ENCODE measurements around the gene VPS50. TPM values are rescaled to one million over a fixed set of nuclear protein-coding genes. Genes with fewer than 3 reads are reported as not detected.

The VPS50 gene
- total RNA-seq, 1 experiment from 2014 or later, result 13.6 TPM

DNA sequence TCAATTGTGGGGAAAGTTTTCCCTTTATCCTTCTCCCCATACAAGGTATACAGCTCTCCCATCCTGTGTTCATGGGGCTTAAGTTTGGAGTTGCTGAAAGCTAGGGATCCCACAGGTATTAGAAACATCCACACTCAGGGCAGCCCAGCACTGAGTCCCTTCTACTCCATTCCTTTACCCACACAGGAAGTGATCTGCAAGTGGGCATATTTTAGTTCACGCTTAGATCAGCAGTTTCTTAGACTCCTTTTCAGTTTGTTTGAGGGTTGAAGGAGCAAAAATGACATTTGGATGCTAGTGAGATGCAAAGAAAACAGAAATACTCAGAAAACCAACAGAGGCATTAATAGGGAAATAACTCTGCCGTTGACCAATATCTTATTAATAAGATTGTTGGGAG lies 134.7 kb downstream of the VPS50 start:
- H3K79me2 ChIP-seq (ENCODE audit: insufficient read depth, low read length), result no peaks in the 10 kb centered on the region
- no peaks in the 10 kb centered on the region for H3K27me3 ChIP-seq (ENCODE audit: insufficient read depth, low read length)
- H2AFZ ChIP-seq (ENCODE audit: low read length), result no peak overlapping the region

More for the DNA sequence above, 134.7 kb downstream of the VPS50 start:
- H3K4me1 ChIP-seq (ENCODE audit: insufficient read depth, low read length), result no peaks in the 10 kb centered on the region
- TF ChIP-seq, protein P1, sequence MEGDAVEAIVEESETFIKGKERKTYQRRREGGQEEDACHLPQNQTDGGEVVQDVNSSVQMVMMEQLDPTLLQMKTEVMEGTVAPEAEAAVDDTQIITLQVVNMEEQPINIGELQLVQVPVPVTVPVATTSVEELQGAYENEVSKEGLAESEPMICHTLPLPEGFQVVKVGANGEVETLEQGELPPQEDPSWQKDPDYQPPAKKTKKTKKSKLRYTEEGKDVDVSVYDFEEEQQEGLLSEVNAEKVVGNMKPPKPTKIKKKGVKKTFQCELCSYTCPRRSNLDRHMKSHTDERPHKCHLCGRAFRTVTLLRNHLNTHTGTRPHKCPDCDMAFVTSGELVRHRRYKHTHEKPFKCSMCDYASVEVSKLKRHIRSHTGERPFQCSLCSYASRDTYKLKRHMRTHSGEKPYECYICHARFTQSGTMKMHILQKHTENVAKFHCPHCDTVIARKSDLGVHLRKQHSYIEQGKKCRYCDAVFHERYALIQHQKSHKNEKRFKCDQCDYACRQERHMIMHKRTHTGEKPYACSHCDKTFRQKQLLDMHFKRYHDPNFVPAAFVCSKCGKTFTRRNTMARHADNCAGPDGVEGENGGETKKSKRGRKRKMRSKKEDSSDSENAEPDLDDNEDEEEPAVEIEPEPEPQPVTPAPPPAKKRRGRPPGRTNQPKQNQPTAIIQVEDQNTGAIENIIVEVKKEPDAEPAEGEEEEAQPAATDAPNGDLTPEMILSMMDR (conservative IDR thresholded peaks at IDR 0.05), result no peak
- Mint-ChIP-seq H3K4me3 (no peak overlapping the region), H3K27me3 (ENCODE audit: low read depth) (no peaks in the 10 kb centered on the region), H3K36me3 (ENCODE audit: insufficient read depth in 1 of 3, low read depth in 3 of 3) (peaks cover 0 to 5% (median 5%) of the 10 kb centered on the region in 3 experiments; a peak in 4 of 7 replicates), H3K9me3 (peaks cover 5 to 11% of the 10 kb centered on the region in 2 experiments; a peak in 4 of 5 replicates), H3K4me1 (no peaks in the 10 kb centered on the region; a peak in 1 of 4 replicates), H3K27ac (no peak overlapping the region)
- no peak overlapping the region for H2BK15ac ChIP-seq (ENCODE audit: low read depth, low read length)
- H3K14ac ChIP-seq (ENCODE audit: insufficient read depth, low read length), result no peak overlapping the region
- H4K91ac ChIP-seq (ENCODE audit: insufficient read length, low read depth, low read length), result no peak overlapping the region
- H3K18ac ChIP-seq (ENCODE audit: insufficient read length, low read depth, low read length), result no peak overlapping the region
- WGBS (ENCODE audit: extremely low coverage, insufficient read length, low lambda C conversion rate), result no CpG with 5 or more reads among the region's 2 CpGs
- H3K23me2 ChIP-seq (ENCODE audit: insufficient read length, low read depth, low read length, poor library complexity, severe bottlenecking), result no peaks in the 10 kb centered on the region
- no peak overlapping the region for H2BK5ac ChIP-seq (ENCODE audit: insufficient read length, low read length)
- no peak overlapping the region for H3K9ac ChIP-seq (ENCODE audit: extremely low read depth, insufficient read length, low read length)
- H2BK120ac ChIP-seq (ENCODE audit: low read depth, low read length, poor library complexity, severe bottlenecking), result no peak overlapping the region
- no peak overlapping the region for H3K23ac ChIP-seq (ENCODE audit: insufficient read length, low read depth, low read length)
- no peak for DNase-seq
- no peak overlapping the region for H3K4ac ChIP-seq (ENCODE audit: low read depth, low read length)
- H3K79me1 ChIP-seq (ENCODE audit: insufficient read depth, low read depth, low read length, poor library complexity, severe bottlenecking), result no peaks in the 10 kb centered on the region
- H3T11ph ChIP-seq (ENCODE audit: low read length), result no peak overlapping the region
- no peak overlapping the region for H3K4me2 ChIP-seq (ENCODE audit: insufficient read depth, insufficient read length, low read length)
- H2AK5ac ChIP-seq (ENCODE audit: insufficient read length, low read length), result no peak overlapping the region
- H3K9me3 ChIP-seq (ENCODE audit: control insufficient read depth, low read depth, low read length), result no peaks in the 10 kb centered on the region
- H3K56ac ChIP-seq (ENCODE audit: insufficient read length, low read depth, low read length), result no peak overlapping the region
- no peak overlapping the region for H4K5ac ChIP-seq (ENCODE audit: insufficient read length, low read depth, low read length)
- H2BK20ac ChIP-seq (ENCODE audit: low read depth, low read length, poor library complexity, severe bottlenecking), result no peak overlapping the region
- H4K8ac ChIP-seq (replicated peaks; ENCODE audit: insufficient read length, low read depth, low read length), result no peak overlapping the region
- no peak overlapping the region for H2BK12ac ChIP-seq (ENCODE audit: insufficient read length, low read depth, low read length)
- no peak overlapping the region for H3K27ac ChIP-seq (ENCODE audit: insufficient read length, low read depth, low read length)
- no peaks in the 10 kb centered on the region for H4K20me1 ChIP-seq (ENCODE audit: control insufficient read depth, insufficient read depth, insufficient read length)
